Esophagus muscularis mucosa (tissue), 3 donors: ENCODE results near the gene DDX41.

Experiments
- EP300 ChIP-seq: sonication (generic); formaldehyde crosslinking; IDR thresholded peaks from one replicate; pipeline ENCODE4 v1.6.1; 2017; ENCODE audit warnings: antibody characterized with exemption
- POLR2AphosphoS5 ChIP-seq, 2 donors: sonication (generic); formaldehyde crosslinking; IDR thresholded peaks; one replicate each; pipeline ENCODE4 v1.6.1; 2017; ENCODE audit warnings: antibody characterized with exemption in 2 of 2

GRCh38 chr5:177474846-177475562 lies 41.8 kb downstream of the DDX41 start:
- TF ChIP-seq POLR2AphosphoS5 (IDR thresholded peaks at IDR 0.05), result peak; percentile 8 to 41
- TF ChIP-seq EP300, result no peak
